Thyroid gland (tissue), 4 donors: Measurements from ENCODE around the gene BTN1A1.

Experiments
- POLR2A ChIP-seq, 2 donors: fragments of 450-650 bp; IDR thresholded peaks; one replicate each; pipeline ENCODE4 v1.6.1; 2017; ENCODE audit warnings: antibody characterized with exemption in 2 of 2, mild to moderate bottlenecking in 2 of 2, moderate library complexity in 1 of 2
- TF ChIP-seq, protein P1 (sequence below), 6 experiments: fragments of 200-600 bp in 3 of 6; fragments of 450-650 bp in 3 of 6; sonication (generic) in 3 of 6; IDR thresholded peaks; one replicate each; pipeline ENCODE4 v1.5.1; 2016 to 2019; ENCODE audit warnings: antibody characterized with exemption in 6 of 6, mild to moderate bottlenecking in 2 of 6, inconsistent platforms in 1 of 6, moderate library complexity in 1 of 6

DNA sequence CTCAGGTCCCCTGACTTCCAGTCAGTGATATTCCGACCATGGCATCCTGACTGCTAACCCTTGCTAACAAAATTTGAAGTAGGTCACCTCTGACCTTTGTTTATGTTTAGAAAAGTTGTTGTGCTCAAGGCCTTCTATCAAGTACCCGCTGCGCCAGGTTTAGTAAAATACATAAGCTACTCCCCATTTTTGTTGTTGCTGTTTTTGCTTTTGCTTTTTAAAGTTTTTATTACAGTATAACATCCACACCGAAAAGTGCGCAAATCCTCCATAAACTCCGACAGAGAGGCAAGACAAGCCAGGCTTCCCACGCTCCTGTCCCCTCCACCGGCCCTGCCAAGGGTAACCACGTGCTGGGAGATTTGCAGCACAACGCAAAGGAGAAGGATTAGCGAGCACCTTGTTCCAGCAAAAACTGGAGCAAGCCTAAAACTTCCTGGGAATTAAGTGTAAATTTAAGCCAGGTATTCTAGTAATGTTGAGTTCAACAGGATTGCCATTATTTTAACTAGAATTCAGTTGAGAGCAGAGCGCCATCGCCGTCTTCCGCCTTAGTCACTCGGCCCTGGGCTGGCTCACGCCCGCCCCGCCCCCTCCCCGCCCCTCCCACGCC, 20.2 kb downstream of the BTN1A1 start:
- TF ChIP-seq, protein P1, sequence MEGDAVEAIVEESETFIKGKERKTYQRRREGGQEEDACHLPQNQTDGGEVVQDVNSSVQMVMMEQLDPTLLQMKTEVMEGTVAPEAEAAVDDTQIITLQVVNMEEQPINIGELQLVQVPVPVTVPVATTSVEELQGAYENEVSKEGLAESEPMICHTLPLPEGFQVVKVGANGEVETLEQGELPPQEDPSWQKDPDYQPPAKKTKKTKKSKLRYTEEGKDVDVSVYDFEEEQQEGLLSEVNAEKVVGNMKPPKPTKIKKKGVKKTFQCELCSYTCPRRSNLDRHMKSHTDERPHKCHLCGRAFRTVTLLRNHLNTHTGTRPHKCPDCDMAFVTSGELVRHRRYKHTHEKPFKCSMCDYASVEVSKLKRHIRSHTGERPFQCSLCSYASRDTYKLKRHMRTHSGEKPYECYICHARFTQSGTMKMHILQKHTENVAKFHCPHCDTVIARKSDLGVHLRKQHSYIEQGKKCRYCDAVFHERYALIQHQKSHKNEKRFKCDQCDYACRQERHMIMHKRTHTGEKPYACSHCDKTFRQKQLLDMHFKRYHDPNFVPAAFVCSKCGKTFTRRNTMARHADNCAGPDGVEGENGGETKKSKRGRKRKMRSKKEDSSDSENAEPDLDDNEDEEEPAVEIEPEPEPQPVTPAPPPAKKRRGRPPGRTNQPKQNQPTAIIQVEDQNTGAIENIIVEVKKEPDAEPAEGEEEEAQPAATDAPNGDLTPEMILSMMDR (IDR thresholded peaks at IDR 0.05) = no peak
- TF ChIP-seq POLR2A (IDR thresholded peaks at IDR 0.05) = peak in 1 of 2 donors; percentile 30
